ENCODE measurements around the gene STXBP6. TPM values are rescaled to one million over a fixed set of nuclear protein-coding genes. Genes with fewer than 3 reads are reported as not detected.

STXBP6 gene
- total and polyA plus RNA-seq, 2 of the 13 experiments (the other 11 are each of a cell fraction or from before 2014, with no cell fraction given), result 35.3 to 42.8 TPM

- H3K4me1 ChIP-seq (ENCODE audit: insufficient read depth, low read length), result peaks cover 16% of the 10 kb centered on the region
- ChIA-PET POLR2A (no interaction called here), CTCF (ENCODE audit: low intra/inter-chr PET ratio, low total read pairs) (no interaction called here)
- H3K79me2 ChIP-seq (ENCODE audit: insufficient read depth, low read length), result no peaks in the 10 kb centered on the region
- no peak for FAIRE-seq
- H3K9ac ChIP-seq (ENCODE audit: insufficient read depth, low read depth, low read length), result no peak overlapping the region
- TF ChIP-seq SKIL (CRISPR knock-in tag; IDR thresholded peaks at IDR 0.05; ENCODE audit: borderline replicate concordance) (no peak), REPIN1 (CRISPR knock-in tag; IDR thresholded peaks at IDR 0.05; ENCODE audit: borderline replicate concordance, low read depth) (no peak), MEIS2 (CRISPR knock-in tag; IDR thresholded peaks at IDR 0.05) (no peak), ZNF543 (CRISPR knock-in tag; IDR thresholded peaks at IDR 0.05) (no peak), NCOA1 (CRISPR knock-in tag; IDR thresholded peaks at IDR 0.05) (no peak), ZNF253 (CRISPR knock-in tag; IDR thresholded peaks at IDR 0.05; ENCODE audit: borderline replicate concordance) (no peak), KDM4B (CRISPR knock-in tag; IDR thresholded peaks at IDR 0.05) (no peak), ZNF652 (CRISPR knock-in tag; IDR thresholded peaks at IDR 0.05; ENCODE audit: borderline replicate concordance, low read depth) (no peak), SRSF1 (optimal IDR thresholded peaks at IDR 0.05; ENCODE audit: low read depth, low read length) (no peak), CHD2 (IDR thresholded peaks at IDR 0.05; ENCODE audit: low read depth, low read length) (no peak), ZBTB3 (CRISPR knock-in tag; IDR thresholded peaks at IDR 0.05; ENCODE audit: borderline replicate concordance, low read depth) (no peak), SETDB1 (CRISPR knock-in tag; IDR thresholded peaks at IDR 0.05; ENCODE audit: borderline replicate concordance) (no peak), ZNF513 (CRISPR knock-in tag; conservative IDR thresholded peaks at IDR 0.05) (no peak), SOX13 (IDR thresholded peaks at IDR 0.05) (no peak), SOX13 (CRISPR knock-in tag; conservative IDR thresholded peaks at IDR 0.05 in 1 of 2, IDR thresholded peaks at IDR 0.05 in 1 of 2) (no peak), HIC2 (CRISPR knock-in tag; IDR thresholded peaks at IDR 0.05; ENCODE audit: low read depth) (no peak), KAT2B (IDR thresholded peaks at IDR 0.05; ENCODE audit: borderline replicate concordance, low read depth, low read length) (no peak), POLR2A (IDR thresholded peaks at IDR 0.05; ENCODE audit: insufficient read depth in 1 of 2, low read depth in 2 of 2, low read length in 2 of 2) (no peak), ELF3 (CRISPR knock-in tag; IDR thresholded peaks at IDR 0.05) (no peak), ZNF605 (CRISPR knock-in tag; IDR thresholded peaks at IDR 0.05) (no peak)
- H3K27ac ChIP-seq (ENCODE audit: extremely low read length, insufficient read depth, low read length), result no peak overlapping the region
- ATAC-seq, result no peak
- H2AFZ ChIP-seq (ENCODE audit: low read length), result no peak overlapping the region
- no peak overlapping the region for H3K4me2 ChIP-seq (ENCODE audit: low read depth, low read length)
- intact Hi-C loops (cut with micrococcal nuclease; ENCODE audit: unreplicated experiment), result no loop called here
- WGBS (ENCODE audit: low lambda C conversion rate), result 89% methylated on average over 5 of the region's 5 CpGs
- H3K4me3 ChIP-seq (replicated peaks in 1 of 3; ENCODE audit: insufficient read depth in 1 of 3, low read depth in 2 of 3, low read length in 3 of 3), result no peak overlapping the region
- no peaks in the 10 kb centered on the region for H3K27me3 ChIP-seq (ENCODE audit: control insufficient read depth in 1 of 2, insufficient read depth in 2 of 2, low read length in 2 of 2)
- DNase-seq (ENCODE audit: low spot score), result no peak
- no peaks in the 10 kb centered on the region for H3K9me3 ChIP-seq (ENCODE audit: low read length)
- in situ Hi-C loops (cut with HindIII; ENCODE audit: extremely low pct_ligation_motif_present, low pct_unique_long_range_greater_than_20kb), result no loop called here
- H4K20me1 ChIP-seq (ENCODE audit: insufficient read depth, low read length), result no peaks in the 10 kb centered on the region
- H3K36me3 ChIP-seq (replicated peaks in 1 of 2; ENCODE audit: control insufficient read depth in 1 of 2, insufficient read depth in 2 of 2, low read length in 2 of 2), result no peaks in the 10 kb centered on the region
- BruUV-seq (replicated peaks), result no TSS peak
Measured at GRCh38 chr14:24940213-24940783, 109.6 kb downstream of the STXBP6 start.

Measured in HepG2 (cell line).